H9 (cell line): ENCODE data around the gene MKRN2. TPM values are rescaled to one million over a fixed set of nuclear protein-coding genes. Genes with fewer than 3 reads are reported as not detected.

Source experiments
- DNase-seq: peaks from one replicate; pipeline ENCODE4 v3.0.0-alpha.2; 2017
- H2AFZ ChIP-seq: one replicate; pipeline ENCODE4 v1.6.1; 2013; ENCODE audit warnings: mild to moderate bottlenecking, low read length, control low read depth, moderate library complexity
- H2AK5ac ChIP-seq: 2 replicates; pipeline ENCODE4 v1.6.1; 2013; ENCODE audit warnings: low read length, control low read depth, mixed read lengths; ENCODE audit not compliant: insufficient read length
- H2BK120ac ChIP-seq: one replicate; pipeline ENCODE4 v1.6.1; 2013; ENCODE audit warnings: low read depth, mild to moderate bottlenecking, low read length, control low read depth, inconsistent platforms; ENCODE audit not compliant: poor library complexity, severe bottlenecking
- H2BK12ac ChIP-seq: 2 replicates; pipeline ENCODE4 v1.6.1; 2013; ENCODE audit warnings: low read length, control low read depth, mixed read lengths, low read depth; ENCODE audit not compliant: insufficient read length
- H2BK15ac ChIP-seq: 2 replicates; pipeline ENCODE4 v1.6.1; 2013; ENCODE audit warnings: low read depth, low read length, control low read depth
- H2BK20ac ChIP-seq: one replicate; pipeline ENCODE4 v1.6.1; 2013; ENCODE audit warnings: low read depth, mild to moderate bottlenecking, low read length, control low read depth, inconsistent platforms; ENCODE audit not compliant: poor library complexity, severe bottlenecking
- H2BK5ac ChIP-seq: 2 replicates; pipeline ENCODE4 v1.6.1; 2013; ENCODE audit warnings: low read length, control low read depth, mixed read lengths; ENCODE audit not compliant: insufficient read length
- H3K14ac ChIP-seq: 2 replicates; pipeline ENCODE4 v1.6.1; 2013; ENCODE audit warnings: low read length, control low read depth; ENCODE audit not compliant: insufficient read depth
- H3K18ac ChIP-seq: 2 replicates; pipeline ENCODE4 v1.6.1; 2013; ENCODE audit warnings: low read depth, mild to moderate bottlenecking, mixed read lengths, low read length, control low read depth; ENCODE audit not compliant: insufficient read length
- H3K23ac ChIP-seq: 2 replicates; pipeline ENCODE4 v1.6.1; 2013; ENCODE audit warnings: low read length, control low read depth, mixed read lengths, low read depth; ENCODE audit not compliant: insufficient read length
- H3K23me2 ChIP-seq: 2 replicates; pipeline ENCODE4 v1.6.1; 2013; ENCODE audit warnings: low read depth, mild to moderate bottlenecking, mixed read lengths, low read length, control low read depth; ENCODE audit not compliant: insufficient read length, poor library complexity, severe bottlenecking
- H3K27ac ChIP-seq: 2 replicates; pipeline ENCODE4 v1.5.1; 2013; ENCODE audit warnings: low read length, control low read depth, mixed read lengths, low read depth; ENCODE audit not compliant: insufficient read length
- H3K27me3 ChIP-seq: 2 replicates; pipeline ENCODE4 v1.6.1; 2013; ENCODE audit warnings: low read length, control low read depth, inconsistent platforms; ENCODE audit not compliant: insufficient read depth
- H3K4ac ChIP-seq: 2 replicates; pipeline ENCODE4 v1.6.1; 2013; ENCODE audit warnings: low read depth, mild to moderate bottlenecking, control low read depth, inconsistent platforms, low read length, moderate library complexity
- H3K4me1 ChIP-seq: 2 replicates; pipeline ENCODE4 v1.6.1; 2013; ENCODE audit warnings: low read length, control low read depth, inconsistent platforms; ENCODE audit not compliant: insufficient read depth
- H3K4me2 ChIP-seq: 2 replicates; pipeline ENCODE4 v1.6.1; 2013; ENCODE audit warnings: low read length, control low read depth, mixed read lengths; ENCODE audit not compliant: insufficient read length, insufficient read depth
- H3K56ac ChIP-seq: 2 replicates; pipeline ENCODE4 v1.6.1; 2013; ENCODE audit warnings: low read depth, mild to moderate bottlenecking, mixed read lengths, low read length, control low read depth; ENCODE audit not compliant: insufficient read length
- H3K79me1 ChIP-seq: 2 replicates; pipeline ENCODE4 v1.6.1; 2013; ENCODE audit warnings: low read depth, mild to moderate bottlenecking, moderate library complexity, low read length, control low read depth, inconsistent platforms; ENCODE audit not compliant: insufficient read depth, poor library complexity, severe bottlenecking
- H3K79me2 ChIP-seq: 2 replicates; pipeline ENCODE4 v1.6.1; 2013; ENCODE audit warnings: low read length, control low read depth, inconsistent platforms; ENCODE audit not compliant: insufficient read depth
- H3K9ac ChIP-seq: 2 replicates; pipeline ENCODE4 v1.6.1; 2013; ENCODE audit warnings: low read length, control low read depth, mixed read lengths; ENCODE audit not compliant: insufficient read length; ENCODE audit errors: extremely low read depth
- H3K9me3 ChIP-seq: one replicate; pipeline ENCODE4 v1.6.1; 2013; ENCODE audit warnings: low read depth, low read length, inconsistent platforms; ENCODE audit not compliant: control insufficient read depth
- H3T11ph ChIP-seq: one replicate; pipeline ENCODE4 v1.6.1; 2013; ENCODE audit warnings: mild to moderate bottlenecking, low read length, control low read depth, inconsistent platforms
- H4K20me1 ChIP-seq: one replicate; pipeline ENCODE4 v1.6.1; 2013; ENCODE audit not compliant: control insufficient read depth, insufficient read length, insufficient read depth
- H4K5ac ChIP-seq: 2 replicates; pipeline ENCODE4 v1.6.1; 2013; ENCODE audit warnings: low read depth, mild to moderate bottlenecking, mixed read lengths, low read length, control low read depth; ENCODE audit not compliant: insufficient read length
- H4K8ac ChIP-seq: replicated peaks from 2 replicates; pipeline ENCODE4 v1.6.1; 2013; ENCODE audit warnings: low read length, control low read depth, mixed read lengths, low read depth; ENCODE audit not compliant: insufficient read length
- H4K91ac ChIP-seq: 2 replicates; pipeline ENCODE4 v1.6.1; 2013; ENCODE audit warnings: low read depth, mild to moderate bottlenecking, moderate library complexity, mixed read lengths, low read length, control low read depth; ENCODE audit not compliant: insufficient read length
- H3K27ac Mint-ChIP-seq, 3 experiments: 2 replicates in 2 of 3; 3 replicates in 1 of 3; pipeline ENCODE4 v1.8.0; 2020 to 2021; ENCODE audit warnings: mixed read lengths in 3 of 3, mild to moderate bottlenecking in 1 of 3, moderate library complexity in 1 of 3
- H3K27me3 Mint-ChIP-seq: 2 replicates; pipeline ENCODE4 v1.8.0; 2021; ENCODE audit warnings: low read depth, mild to moderate bottlenecking, moderate library complexity, mixed read lengths
- H3K36me3 Mint-ChIP-seq, 3 experiments: 2 replicates in 2 of 3; 3 replicates in 1 of 3; pipeline ENCODE4 v1.8.0; 2020 to 2021; ENCODE audit warnings: low read depth in 3 of 3, mixed read lengths in 3 of 3; ENCODE audit not compliant: insufficient read depth in 1 of 3
- H3K4me1 Mint-ChIP-seq, 2 experiments: 2 replicates each; pipeline ENCODE4 v1.8.0; 2020; ENCODE audit warnings: mixed read lengths in 2 of 2
- H3K4me3 Mint-ChIP-seq, 2 experiments: 2 replicates in 1 of 2; 3 replicates in 1 of 2; pipeline ENCODE4 v1.8.0; 2020 to 2021; ENCODE audit warnings: mild to moderate bottlenecking in 2 of 2, mixed read lengths in 2 of 2, moderate library complexity in 1 of 2
- H3K9me3 Mint-ChIP-seq, 2 experiments: 2 replicates in 1 of 2; 3 replicates in 1 of 2; pipeline ENCODE4 v1.8.0; 2020; ENCODE audit warnings: mild to moderate bottlenecking in 2 of 2, mixed read lengths in 2 of 2, moderate library complexity in 1 of 2
- WGBS: extraction: QIAGEN DNeasy Blood & Tissue Kit; methylation state at CpG from one replicate; pipeline ENCODE4 v1.1.7; 2013; ENCODE audit warnings: missing lambda C conversion rate, low lambda C conversion rate, mixed read lengths; ENCODE audit not compliant: insufficient read length; ENCODE audit errors: extremely low coverage; 5-methylcytosine and 5-hydroxymethylcytosine counted together
- total RNA-seq: library from RNA; stranded (reverse); gene quantifications from 2 replicates; pipeline ENCODE4 v1.2.1, GENCODE V29; 2021
- TF ChIP-seq, protein P1 (sequence below): fragments of 200-600 bp; sonication (generic); conservative IDR thresholded peaks from 3 replicates; pipeline ENCODE4 v1.8.0; 2021; ENCODE audit warnings: antibody characterized with exemption, mild to moderate bottlenecking

Gene MKRN2
- total RNA-seq, 1 experiment from 2014 or later: 18.1 TPM

GRCh38 chr3:12532182-12532581 lies 24.7 kb upstream of the MKRN2 start:
- H3K9me3 Mint-ChIP-seq: no peaks in the 10 kb centered on the region
- TF ChIP-seq, protein P1, sequence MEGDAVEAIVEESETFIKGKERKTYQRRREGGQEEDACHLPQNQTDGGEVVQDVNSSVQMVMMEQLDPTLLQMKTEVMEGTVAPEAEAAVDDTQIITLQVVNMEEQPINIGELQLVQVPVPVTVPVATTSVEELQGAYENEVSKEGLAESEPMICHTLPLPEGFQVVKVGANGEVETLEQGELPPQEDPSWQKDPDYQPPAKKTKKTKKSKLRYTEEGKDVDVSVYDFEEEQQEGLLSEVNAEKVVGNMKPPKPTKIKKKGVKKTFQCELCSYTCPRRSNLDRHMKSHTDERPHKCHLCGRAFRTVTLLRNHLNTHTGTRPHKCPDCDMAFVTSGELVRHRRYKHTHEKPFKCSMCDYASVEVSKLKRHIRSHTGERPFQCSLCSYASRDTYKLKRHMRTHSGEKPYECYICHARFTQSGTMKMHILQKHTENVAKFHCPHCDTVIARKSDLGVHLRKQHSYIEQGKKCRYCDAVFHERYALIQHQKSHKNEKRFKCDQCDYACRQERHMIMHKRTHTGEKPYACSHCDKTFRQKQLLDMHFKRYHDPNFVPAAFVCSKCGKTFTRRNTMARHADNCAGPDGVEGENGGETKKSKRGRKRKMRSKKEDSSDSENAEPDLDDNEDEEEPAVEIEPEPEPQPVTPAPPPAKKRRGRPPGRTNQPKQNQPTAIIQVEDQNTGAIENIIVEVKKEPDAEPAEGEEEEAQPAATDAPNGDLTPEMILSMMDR: no peak
- H3K36me3 Mint-ChIP-seq: peaks cover 19 to 29% (median 28%) of the 10 kb centered on the region in 3 experiments
- H3K27ac Mint-ChIP-seq: peak overlapping the region in 2 of 3 experiments; percentile 10 to 26; a peak in 3 of 7 replicates
- Histone ChIP-seq H2AK5ac (no peak overlapping the region), H3K14ac (no peak overlapping the region), H3K9ac (no peak overlapping the region), H4K91ac (no peak overlapping the region), H3K23ac (no peak overlapping the region), H4K20me1 (no peaks in the 10 kb centered on the region), H2BK20ac (no peak overlapping the region), H2AFZ (no peak overlapping the region), H3K4me1 (no peaks in the 10 kb centered on the region), H2BK15ac (no peak overlapping the region), H3K23me2 (no peaks in the 10 kb centered on the region), H2BK120ac (no peak overlapping the region), H3K4ac (no peak overlapping the region), H3K27ac (no peak overlapping the region), H3K4me2 (no peak overlapping the region), H3T11ph (no peak overlapping the region), H3K18ac (no peak overlapping the region), H3K56ac (no peak overlapping the region), H2BK12ac (no peak overlapping the region), H2BK5ac (no peak overlapping the region), H3K9me3 (no peaks in the 10 kb centered on the region), H3K79me1 (no peaks in the 10 kb centered on the region), H3K27me3 (no peaks in the 10 kb centered on the region), H3K79me2 (no peaks in the 10 kb centered on the region), H4K5ac (no peak overlapping the region), H4K8ac (no peak overlapping the region)
- H3K4me3 Mint-ChIP-seq: no peak overlapping the region
- no peaks in the 10 kb centered on the region for H3K27me3 Mint-ChIP-seq
- no CpG with 5 or more reads among the region's 5 CpGs for WGBS
- H3K4me1 Mint-ChIP-seq: no peaks in the 10 kb centered on the region
- DNase-seq: no peak
